Measurements from ENCODE around the gene MTMR2.

- TF ChIP-seq MAFK (IDR thresholded peaks at IDR 0.05; ENCODE audit: partially characterized antibody) = no peak
- no peak for TF ChIP-seq RARB (CRISPR knock-in tag; IDR thresholded peaks at IDR 0.05)
- TF ChIP-seq, protein P1, sequence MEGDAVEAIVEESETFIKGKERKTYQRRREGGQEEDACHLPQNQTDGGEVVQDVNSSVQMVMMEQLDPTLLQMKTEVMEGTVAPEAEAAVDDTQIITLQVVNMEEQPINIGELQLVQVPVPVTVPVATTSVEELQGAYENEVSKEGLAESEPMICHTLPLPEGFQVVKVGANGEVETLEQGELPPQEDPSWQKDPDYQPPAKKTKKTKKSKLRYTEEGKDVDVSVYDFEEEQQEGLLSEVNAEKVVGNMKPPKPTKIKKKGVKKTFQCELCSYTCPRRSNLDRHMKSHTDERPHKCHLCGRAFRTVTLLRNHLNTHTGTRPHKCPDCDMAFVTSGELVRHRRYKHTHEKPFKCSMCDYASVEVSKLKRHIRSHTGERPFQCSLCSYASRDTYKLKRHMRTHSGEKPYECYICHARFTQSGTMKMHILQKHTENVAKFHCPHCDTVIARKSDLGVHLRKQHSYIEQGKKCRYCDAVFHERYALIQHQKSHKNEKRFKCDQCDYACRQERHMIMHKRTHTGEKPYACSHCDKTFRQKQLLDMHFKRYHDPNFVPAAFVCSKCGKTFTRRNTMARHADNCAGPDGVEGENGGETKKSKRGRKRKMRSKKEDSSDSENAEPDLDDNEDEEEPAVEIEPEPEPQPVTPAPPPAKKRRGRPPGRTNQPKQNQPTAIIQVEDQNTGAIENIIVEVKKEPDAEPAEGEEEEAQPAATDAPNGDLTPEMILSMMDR (IDR thresholded peaks at IDR 0.05) = no peak
- TF ChIP-seq JUN (IDR thresholded peaks at IDR 0.05) = no peak
- TF ChIP-seq USF2 (IDR thresholded peaks at IDR 0.05) = no peak
- TF ChIP-seq NFE2L2 (conservative IDR thresholded peaks at IDR 0.05; ENCODE audit: low read length) = no peak
- TF ChIP-seq EP300 (IDR thresholded peaks at IDR 0.05) = no peak
- TF ChIP-seq BHLHE40 (IDR thresholded peaks at IDR 0.05; ENCODE audit: low read depth, low read length) = no peak
- TF ChIP-seq RAD21 (conservative IDR thresholded peaks at IDR 0.05 in 1 of 2, IDR thresholded peaks at IDR 0.05 in 1 of 2) = no peak
- TF ChIP-seq CEBPB (IDR thresholded peaks at IDR 0.05) = no peak
- no peak for TF ChIP-seq NPAS2 (CRISPR knock-in tag; IDR thresholded peaks at IDR 0.05; ENCODE audit: borderline replicate concordance)
Observed at GRCh38 chr11:95972060-95972459, 48.2 kb upstream of the MTMR2 start.
